Stomach (tissue), 9 donors: ENCODE measurements around the gene TCF7L1. TPM values are rescaled to one million over a fixed set of nuclear protein-coding genes. Genes with fewer than 3 reads are reported as not detected.
A peak's percentile ranks its signal among the peaks of the same experiment; 100 is the strongest.

ENCODE experiments used
- DNase-seq, 2 donors: peaks; one replicate each; pipeline versions ENCODE4 v3.0.0 to v3.0.0-alpha.2; 2013 to 2019
- H3K27ac ChIP-seq, 5 donors: fragments of 200-600 bp in 4 of 5; sonication (generic) in 4 of 5; one replicate each; pipeline ENCODE4 v1.5.1; 2013 to 2019; ENCODE audit warnings: mild to moderate bottlenecking in 1 of 5, moderate library complexity in 1 of 5
- H3K27me3 ChIP-seq, 3 donors: fragments of 200-600 bp; sonication (generic); one replicate each; pipeline ENCODE4 v1.5.1; 2017 to 2019; ENCODE audit warnings: mixed run types in 1 of 3
- H3K36me3 ChIP-seq, 4 donors: fragments of 200-600 bp; sonication (generic); 1 replicate in 3 of 4; 2 replicates in 1 of 4; pipeline ENCODE4 v1.5.1; 2016 to 2019
- H3K4me1 ChIP-seq, 4 donors: fragments of 200-600 bp; sonication (generic); one replicate each; pipeline ENCODE4 v1.5.1; 2016 to 2019
- H3K4me3 ChIP-seq, 4 donors: fragments of 200-600 bp; sonication (generic) in 3 of 4; one replicate each; pipeline ENCODE4 v1.5.1; 2016 to 2019; ENCODE audit warnings: mild to moderate bottlenecking in 1 of 4
- H3K9me3 ChIP-seq, 4 donors: fragments of 200-600 bp; sonication (generic); one replicate each; pipeline ENCODE4 v1.5.1; 2016 to 2019
- EP300 ChIP-seq: sonication (generic); formaldehyde crosslinking; IDR thresholded peaks from one replicate; pipeline ENCODE4 v1.6.1; 2017; ENCODE audit warnings: antibody characterized with exemption
- POLR2A ChIP-seq, 4 donors: fragments of 450-650 bp; IDR thresholded peaks; one replicate each; pipeline ENCODE4 v1.6.1; 2016; ENCODE audit warnings: antibody characterized with exemption in 4 of 4, control low read depth in 2 of 4, mild to moderate bottlenecking in 1 of 4, moderate library complexity in 1 of 4
- POLR2AphosphoS5 ChIP-seq, 3 donors: sonication (generic); formaldehyde crosslinking; IDR thresholded peaks; one replicate each; pipeline ENCODE4 v1.6.1; 2016; ENCODE audit warnings: antibody characterized with exemption in 3 of 3
- WGBS, 5 donors: extraction: QIAGEN DNeasy Blood & Tissue Kit in 3 of 5; methylation state at CpG; one replicate each; pipeline versions ENCODE4 v1.1.5 to v1.1.7; 2013 to 2018; 5-methylcytosine and 5-hydroxymethylcytosine counted together
- intact Hi-C: fragments of 100-400 bp; cut with DNase I; formaldehyde crosslinking; loops from one replicate; pipeline ENCODE4 v1.15.1; 2023; ENCODE audit warnings: low total_unique reads
- polyA plus RNA-seq, 3 donors: library from polyadenylated mRNA; stranded (reverse); fragments of 200-250 nt; gene quantifications; one replicate each; pipeline ENCODE4 v1.2.3, GENCODE V29; 2013
- total RNA-seq, 5 donors: library from RNA; depleted of rRNA; stranded (reverse); fragments of >200 nt; gene quantifications; one replicate each; pipeline versions ENCODE4 v1.1.0 to v1.2.3, GENCODE V29; 2014 to 2016
- TF ChIP-seq, protein P1 (sequence below), 7 experiments: fragments of 450-650 bp in 4 of 7; fragments of 200-600 bp in 3 of 7; sonication (generic) in 3 of 7; IDR thresholded peaks; one replicate each; pipeline ENCODE4 v1.5.1; 2016 to 2019; ENCODE audit warnings: antibody characterized with exemption in 7 of 7, control low read depth in 2 of 7, mild to moderate bottlenecking in 1 of 7
- donor health status: healthy with polysubstance abuse.
- donor health status: Bipolar disorder and iron deficiency.
- donor health status: healthy.

TCF7L1 gene
- total and polyA plus RNA-seq, 8 donors, result 0.45 to 8.3 (median 4.9) TPM; not detected in 1

DNA sequence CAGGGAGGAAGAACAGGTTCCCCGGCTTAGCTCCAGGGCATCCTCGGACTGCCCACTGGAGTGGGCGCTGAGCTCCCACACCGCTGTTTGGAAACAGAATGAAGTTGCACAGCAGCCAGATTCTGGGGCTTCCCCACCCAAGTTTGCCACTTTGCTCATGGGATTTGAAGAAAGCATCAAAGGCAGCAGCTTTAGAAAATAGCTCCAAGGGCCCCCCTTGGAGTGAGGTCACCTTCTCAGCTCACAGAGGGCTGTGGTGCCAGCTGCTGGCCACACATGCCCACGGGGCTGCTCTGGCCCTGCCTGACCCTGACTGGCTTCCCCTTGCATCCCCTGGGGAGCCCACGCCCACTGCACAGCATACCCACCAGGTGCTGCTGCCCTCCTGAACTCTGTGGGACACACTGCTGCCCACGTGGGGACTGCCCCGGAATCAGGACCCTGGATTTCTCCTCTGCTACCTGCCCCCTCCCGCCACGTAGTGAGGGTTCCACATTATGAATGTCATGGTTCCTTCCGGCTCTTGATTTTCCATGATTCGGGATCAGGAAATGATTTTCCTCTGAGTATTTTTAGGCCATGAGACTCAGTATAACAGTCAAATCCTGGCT, 124.3 kb downstream of the TCF7L1 start:
- Histone ChIP-seq H3K36me3 (no peaks in the 10 kb centered on the region), H3K4me1 (peaks cover 17 to 61% (median 49%) of the 10 kb centered on the region in 4 donors), H3K27me3 (no peaks in the 10 kb centered on the region), H3K4me3 (no peak overlapping the region), H3K9me3 (no peaks in the 10 kb centered on the region), H3K27ac (peak overlapping the region; percentile 19 to 77 (median 63))
- DNase-seq, result peak in 1 of 2 donors; percentile 58
- TF ChIP-seq POLR2A (IDR thresholded peaks at IDR 0.05) (no peak), POLR2AphosphoS5 (IDR thresholded peaks at IDR 0.05) (no peak), EP300 (no peak)
- TF ChIP-seq, protein P1, sequence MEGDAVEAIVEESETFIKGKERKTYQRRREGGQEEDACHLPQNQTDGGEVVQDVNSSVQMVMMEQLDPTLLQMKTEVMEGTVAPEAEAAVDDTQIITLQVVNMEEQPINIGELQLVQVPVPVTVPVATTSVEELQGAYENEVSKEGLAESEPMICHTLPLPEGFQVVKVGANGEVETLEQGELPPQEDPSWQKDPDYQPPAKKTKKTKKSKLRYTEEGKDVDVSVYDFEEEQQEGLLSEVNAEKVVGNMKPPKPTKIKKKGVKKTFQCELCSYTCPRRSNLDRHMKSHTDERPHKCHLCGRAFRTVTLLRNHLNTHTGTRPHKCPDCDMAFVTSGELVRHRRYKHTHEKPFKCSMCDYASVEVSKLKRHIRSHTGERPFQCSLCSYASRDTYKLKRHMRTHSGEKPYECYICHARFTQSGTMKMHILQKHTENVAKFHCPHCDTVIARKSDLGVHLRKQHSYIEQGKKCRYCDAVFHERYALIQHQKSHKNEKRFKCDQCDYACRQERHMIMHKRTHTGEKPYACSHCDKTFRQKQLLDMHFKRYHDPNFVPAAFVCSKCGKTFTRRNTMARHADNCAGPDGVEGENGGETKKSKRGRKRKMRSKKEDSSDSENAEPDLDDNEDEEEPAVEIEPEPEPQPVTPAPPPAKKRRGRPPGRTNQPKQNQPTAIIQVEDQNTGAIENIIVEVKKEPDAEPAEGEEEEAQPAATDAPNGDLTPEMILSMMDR (IDR thresholded peaks at IDR 0.05), result no peak
- intact Hi-C loops, result no loop called here
- 63 to 71% (median 67%) methylated on average over 6 to 12 of the region's 12 CpGs for WGBS, 5 donors

DNA sequence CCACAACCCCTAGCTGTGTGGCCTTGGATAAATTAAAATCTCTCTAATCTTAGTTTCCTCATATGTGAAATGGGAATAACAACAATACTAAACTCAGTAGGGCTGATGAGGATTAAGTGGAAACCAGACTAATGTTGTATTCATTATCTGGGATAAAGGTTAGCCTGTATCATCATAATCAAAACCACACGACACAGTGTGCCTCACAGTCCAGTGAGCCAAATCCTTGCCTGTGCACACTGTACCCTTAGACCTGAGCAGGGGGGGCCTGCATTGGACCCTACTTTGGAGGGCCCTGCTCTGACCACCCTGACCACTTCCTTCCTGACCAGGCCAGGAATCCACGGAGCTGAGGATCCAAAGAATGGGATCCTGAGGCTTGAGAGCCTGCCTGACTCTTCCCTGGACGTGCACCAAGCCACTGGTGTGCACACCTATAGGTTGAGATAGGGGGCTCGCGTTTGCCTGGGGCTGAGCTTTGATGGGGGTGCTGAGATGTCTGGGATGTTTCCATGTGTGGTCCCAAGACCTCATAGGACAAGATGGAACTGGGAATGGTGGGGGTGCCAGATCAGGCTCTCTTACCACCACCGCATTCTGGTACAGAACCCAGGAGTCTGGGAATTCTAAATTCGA, 124.9 kb downstream of the TCF7L1 start:
- TF ChIP-seq, protein P1 (IDR thresholded peaks at IDR 0.05), result no peak
- TF ChIP-seq POLR2AphosphoS5 (IDR thresholded peaks at IDR 0.05), result no peak
- TF ChIP-seq EP300, result no peak
- TF ChIP-seq POLR2A (IDR thresholded peaks at IDR 0.05), result no peak
- Histone ChIP-seq H3K4me1 (peaks cover 17 to 61% (median 49%) of the 10 kb centered on the region in 4 donors), H3K4me3 (no peak overlapping the region), H3K27ac (peak overlapping the region in 4 of 5 donors; percentile 30 to 77 (median 64)), H3K9me3 (no peaks in the 10 kb centered on the region), H3K36me3 (no peaks in the 10 kb centered on the region), H3K27me3 (no peaks in the 10 kb centered on the region)
- DNase-seq, result no peak
- intact Hi-C loops, result no loop called here
- WGBS, 5 donors, result 58 to 67% (median 64%) methylated on average over 6 to 7 of the region's 7 CpGs

DNA sequence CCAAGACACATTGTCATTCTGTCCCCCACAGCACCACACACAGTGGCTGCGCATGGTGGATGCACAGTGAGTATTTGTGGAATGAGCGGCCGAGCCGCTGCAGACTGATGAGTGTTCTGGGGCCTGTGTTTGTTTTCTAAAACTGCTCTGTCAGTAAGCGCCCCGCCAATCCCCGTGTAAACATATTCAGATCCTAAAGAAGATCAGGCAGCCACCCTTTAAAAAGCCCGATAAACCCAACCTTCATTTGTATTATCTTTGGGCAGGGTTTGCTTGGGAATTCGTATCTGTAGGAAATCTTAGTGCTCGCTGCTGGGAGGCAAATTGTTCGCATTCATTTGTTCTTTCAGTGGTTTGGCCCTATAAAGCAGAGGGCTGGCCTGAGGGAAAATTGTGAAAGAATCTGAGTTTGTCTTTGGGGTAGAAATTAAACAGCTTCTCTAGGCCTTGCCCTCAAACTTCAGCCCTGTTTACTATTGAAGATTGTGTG, 126.0 kb downstream of the TCF7L1 start:
- H3K27ac ChIP-seq, result peak overlapping the region in 4 of 5 donors; percentile 41 to 77 (median 61)
- H3K9me3 ChIP-seq, result no peaks in the 10 kb centered on the region
- intact Hi-C loops, result no loop called here
- 59 to 82% (median 68%) methylated on average over 11 of the region's 11 CpGs for WGBS, 5 donors
- no peak overlapping the region for H3K4me3 ChIP-seq
- no peaks in the 10 kb centered on the region for H3K27me3 ChIP-seq
- TF ChIP-seq, protein P1 (IDR thresholded peaks at IDR 0.05), result no peak
- TF ChIP-seq POLR2A (IDR thresholded peaks at IDR 0.05), result no peak
- no peak for TF ChIP-seq EP300
- TF ChIP-seq POLR2AphosphoS5 (IDR thresholded peaks at IDR 0.05), result no peak
- H3K36me3 ChIP-seq, result no peaks in the 10 kb centered on the region
- peaks cover 17 to 61% (median 49%) of the 10 kb centered on the region in 4 donors for H3K4me1 ChIP-seq
- no peak for DNase-seq

DNA sequence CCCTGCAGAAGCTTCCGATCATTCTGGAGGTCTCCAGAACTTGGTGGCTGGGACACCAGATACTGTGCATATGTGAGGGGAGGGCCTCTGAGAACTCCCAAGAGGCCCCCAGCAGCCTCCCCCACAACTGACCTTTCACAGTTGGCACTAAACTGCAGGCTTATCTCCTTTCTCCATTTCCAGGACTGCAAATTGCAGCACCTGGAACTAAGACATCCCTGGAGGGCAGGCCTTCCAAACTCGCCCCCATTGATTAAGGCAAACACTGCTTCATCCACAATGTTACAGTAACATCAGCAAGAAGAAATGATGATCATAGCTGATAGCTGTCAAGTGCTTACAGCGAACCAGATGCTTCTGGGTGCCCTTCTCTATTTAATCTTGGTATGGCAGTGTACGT, 126.7 kb downstream of the TCF7L1 start:
- no peaks in the 10 kb centered on the region for H3K9me3 ChIP-seq
- 62 to 77% (median 64%) methylated on average over 4 of the region's 4 CpGs for WGBS, 5 donors
- H3K4me1 ChIP-seq, result peaks cover 17 to 58% (median 44%) of the 10 kb centered on the region in 4 donors
- intact Hi-C loops, result no loop called here
- no peaks in the 10 kb centered on the region for H3K27me3 ChIP-seq
- DNase-seq, result no peak
- peak overlapping the region in 4 of 5 donors; percentile 41 to 77 (median 61) for H3K27ac ChIP-seq
- TF ChIP-seq, protein P1 (IDR thresholded peaks at IDR 0.05), result no peak
- TF ChIP-seq POLR2A (IDR thresholded peaks at IDR 0.05), result no peak
- no peak for TF ChIP-seq POLR2AphosphoS5 (IDR thresholded peaks at IDR 0.05)
- TF ChIP-seq EP300, result no peak
- no peaks in the 10 kb centered on the region for H3K36me3 ChIP-seq
- no peak overlapping the region for H3K4me3 ChIP-seq
